Osteoblast (primary cell): ENCODE data around the gene CCDC80. TPM values are rescaled to one million over a fixed set of nuclear protein-coding genes. Genes with fewer than 3 reads are reported as not detected.
A peak's percentile ranks its signal among the peaks of the same experiment; 100 is the strongest.

Experiments
- DNase-seq: peaks from one replicate; pipeline ENCODE4 v3.0.0; 2011; ENCODE audit warnings: low spot score, mixed read lengths; ENCODE audit not compliant: insufficient read length; ENCODE audit errors: missing footprints
- H2AFZ ChIP-seq: 2 replicates; pipeline ENCODE4 v1.6.0; 2011; ENCODE audit warnings: mild to moderate bottlenecking, low read length
- H3K27ac ChIP-seq: 2 replicates; pipeline ENCODE4 v1.5.1; 2011; ENCODE audit warnings: mild to moderate bottlenecking, low read depth, low read length, moderate library complexity
- H3K27me3 ChIP-seq: 2 replicates; pipeline ENCODE4 v1.6.0; 2012; ENCODE audit warnings: mild to moderate bottlenecking, control low read depth, inconsistent platforms, low read length, moderate library complexity; ENCODE audit not compliant: insufficient read depth
- H3K36me3 ChIP-seq: 2 replicates; pipeline ENCODE4 v1.5.1; 2011; ENCODE audit warnings: mild to moderate bottlenecking, low read length, control low read depth, moderate library complexity; ENCODE audit not compliant: insufficient read depth
- H3K4me1 ChIP-seq: 2 replicates; pipeline ENCODE4 v1.5.1; 2011; ENCODE audit warnings: mild to moderate bottlenecking, low read length, control low read depth, moderate library complexity; ENCODE audit not compliant: insufficient read depth
- H3K4me2 ChIP-seq: 2 replicates; pipeline ENCODE4 v1.6.0; 2011; ENCODE audit warnings: mild to moderate bottlenecking, low read length; ENCODE audit not compliant: insufficient read depth
- H3K4me3 ChIP-seq: fragments of 200-600 bp; sonication (generic); 3 replicates; pipeline ENCODE4 v1.5.1; 2012; ENCODE audit warnings: mild to moderate bottlenecking, low read length, inconsistent platforms; ENCODE audit not compliant: insufficient read depth
- H3K79me2 ChIP-seq: 2 replicates; pipeline ENCODE4 v1.6.0; 2012; ENCODE audit warnings: mild to moderate bottlenecking, low read length, control low read depth, inconsistent platforms; ENCODE audit not compliant: insufficient read depth
- H3K9me3 ChIP-seq: 2 replicates; pipeline ENCODE4 v1.5.1; 2011; ENCODE audit warnings: low read depth, low read length, control low read depth
- H4K20me1 ChIP-seq: 2 replicates; pipeline ENCODE4 v1.6.0; 2012; ENCODE audit warnings: mild to moderate bottlenecking, low read length, control low read depth; ENCODE audit not compliant: insufficient read depth
- CTCF ChIP-seq: IDR thresholded peaks from 2 replicates; pipeline ENCODE4 v1.5.1; 2011; ENCODE audit warnings: mild to moderate bottlenecking, low read depth, low read length, moderate library complexity; ENCODE audit errors: extremely low read depth
- total RNA-seq: library from RNA; depleted of rRNA; stranded (reverse); fragments of >200 nt; gene quantifications from 2 replicates; pipeline ENCODE4 v1.2.3, GENCODE V29; 2012

The CCDC80 gene
- total RNA-seq, 1 donor, result 657 TPM

GRCh38 chr3:112643621-112644240, 2.8 kb upstream of the CCDC80 start:
- peak overlapping the region; percentile 98 for H3K27ac ChIP-seq
- H2AFZ ChIP-seq, result peak overlapping the region; percentile 52
- H4K20me1 ChIP-seq, result peaks cover 7% of the 10 kb centered on the region
- H3K9me3 ChIP-seq, result no peaks in the 10 kb centered on the region
- peaks cover 9% of the 10 kb centered on the region for H3K36me3 ChIP-seq
- peak overlapping the region; percentile 93 for H3K4me2 ChIP-seq
- DNase-seq, result no peak
- H3K79me2 ChIP-seq, result peaks cover 22% of the 10 kb centered on the region
- no peak for TF ChIP-seq CTCF
- no peak overlapping the region for H3K4me3 ChIP-seq
- no peaks in the 10 kb centered on the region for H3K27me3 ChIP-seq
- H3K4me1 ChIP-seq, result peaks cover 62% of the 10 kb centered on the region

- DNase-seq, result peak; percentile 46
- Histone ChIP-seq H3K27ac (peak overlapping the region; percentile 98), H3K4me3 (peak overlapping the region; percentile 58)
Measured at GRCh38 chr3:112642912-112643506, 2.1 kb upstream of the CCDC80 start.

DNA sequence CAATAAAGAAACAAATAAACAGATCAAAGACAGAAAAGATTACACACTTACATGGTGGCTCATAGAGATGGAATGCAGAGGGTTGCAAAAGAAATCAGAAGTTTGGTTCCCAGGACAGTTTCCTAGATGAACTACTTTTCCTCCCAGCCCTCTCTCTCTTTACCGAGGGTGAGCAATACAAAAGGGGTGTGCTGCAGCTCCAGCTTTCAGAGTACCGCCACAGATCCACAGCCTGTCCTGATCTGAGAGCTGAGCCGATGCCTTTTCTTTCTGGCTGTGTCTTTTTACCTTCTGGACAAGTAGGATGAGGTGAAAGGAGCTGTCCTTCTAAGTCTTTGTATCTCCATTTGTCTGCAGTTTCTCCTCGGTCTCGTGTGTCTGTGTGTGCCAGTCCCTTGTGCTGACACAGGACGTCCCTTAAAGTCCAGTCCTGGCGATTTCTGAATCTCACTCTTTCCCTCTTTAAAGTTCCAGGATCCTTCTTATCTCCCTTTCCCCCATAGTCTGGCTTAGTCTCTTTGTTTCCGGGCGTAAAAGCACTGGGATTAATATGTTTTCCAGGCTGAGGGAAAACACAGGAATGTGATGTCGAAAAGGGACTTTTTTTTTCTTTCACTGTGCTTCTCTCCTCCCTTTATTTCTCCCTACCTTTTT, 540 bp downstream of the CCDC80 start:
- H3K9me3 ChIP-seq, result no peaks in the 10 kb centered on the region
- H4K20me1 ChIP-seq, result peaks cover 35% of the 10 kb centered on the region
- TF ChIP-seq CTCF, result no peak
- peak overlapping the region; percentile 93 for H3K4me2 ChIP-seq
- H3K4me3 ChIP-seq, result peak overlapping the region; percentile 80
- H3K27me3 ChIP-seq, result no peaks in the 10 kb centered on the region
- H3K27ac ChIP-seq, result peak overlapping the region; percentile 98
- peak; percentile 83 for DNase-seq
- peaks cover 55% of the 10 kb centered on the region for H3K79me2 ChIP-seq
- H3K4me1 ChIP-seq, result peaks cover 48% of the 10 kb centered on the region
- peaks cover 30% of the 10 kb centered on the region for H3K36me3 ChIP-seq
- H2AFZ ChIP-seq, result no peak overlapping the region

More at GRCh38 chr3:112642912-112643506, 2.1 kb upstream of the CCDC80 start:
- H3K9me3 ChIP-seq, result no peaks in the 10 kb centered on the region
- H3K4me2 ChIP-seq, result peak overlapping the region; percentile 93
- peaks cover 10% of the 10 kb centered on the region for H4K20me1 ChIP-seq
- H2AFZ ChIP-seq, result peak overlapping the region; percentile 71
- H3K79me2 ChIP-seq, result peaks cover 29% of the 10 kb centered on the region
- peak; percentile 96 for TF ChIP-seq CTCF
- no peaks in the 10 kb centered on the region for H3K27me3 ChIP-seq
- peaks cover 59% of the 10 kb centered on the region for H3K4me1 ChIP-seq
- H3K36me3 ChIP-seq, result peaks cover 16% of the 10 kb centered on the region
